ENCODE results near the gene FRMD8.
A peak's percentile ranks its signal among the peaks of the same experiment; 100 is the strongest.

FRMD8 gene

DNA sequence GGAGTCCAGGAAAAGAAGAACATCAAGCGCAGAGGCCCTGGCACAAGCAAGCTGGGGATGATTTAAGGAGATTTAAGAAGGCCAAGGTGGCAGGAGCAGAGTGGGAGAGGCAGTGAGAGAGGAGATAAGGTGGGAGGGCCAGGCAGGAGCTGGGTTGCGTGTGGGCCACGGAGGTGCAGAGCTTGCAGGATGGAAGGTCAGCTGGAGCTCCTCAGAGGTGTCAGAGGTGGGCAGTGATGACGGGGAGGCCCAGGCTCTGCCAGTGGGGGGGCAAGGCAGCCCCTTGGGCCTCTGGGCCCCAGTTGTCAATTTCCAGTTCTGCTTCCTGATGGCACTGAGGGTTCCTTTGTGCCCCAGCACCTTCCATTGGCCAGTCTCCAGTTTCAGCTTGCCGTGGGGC, 6.5 kb downstream of the FRMD8 start:
- Mint-ChIP-seq H3K4me3 (no peak overlapping the region), H3K27me3 (no peaks in the 10 kb centered on the region), H3K27ac (peak overlapping the region; percentile 24), H3K4me1 (peaks cover 29% of the 10 kb centered on the region), H3K9me3 (no peaks in the 10 kb centered on the region), H3K36me3 (peaks cover 12% of the 10 kb centered on the region)
- DNase-seq (ENCODE audit: low spot score in 2 of 2) (no peak), ATAC-seq (ENCODE audit: low read depth) (no peak)

- Mint-ChIP-seq H3K4me1 (peaks cover 27% of the 10 kb centered on the region), H3K27me3 (no peaks in the 10 kb centered on the region), H3K36me3 (peaks cover 16% of the 10 kb centered on the region), H3K9me3 (no peaks in the 10 kb centered on the region), H3K27ac (no peak overlapping the region), H3K4me3 (no peak overlapping the region)
- DNase-seq (ENCODE audit: low spot score in 2 of 2) (no peak), ATAC-seq (ENCODE audit: low read depth) (no peak)
Measured at GRCh38 chr11:65393513-65394079, 7.2 kb downstream of the FRMD8 start.

DNA sequence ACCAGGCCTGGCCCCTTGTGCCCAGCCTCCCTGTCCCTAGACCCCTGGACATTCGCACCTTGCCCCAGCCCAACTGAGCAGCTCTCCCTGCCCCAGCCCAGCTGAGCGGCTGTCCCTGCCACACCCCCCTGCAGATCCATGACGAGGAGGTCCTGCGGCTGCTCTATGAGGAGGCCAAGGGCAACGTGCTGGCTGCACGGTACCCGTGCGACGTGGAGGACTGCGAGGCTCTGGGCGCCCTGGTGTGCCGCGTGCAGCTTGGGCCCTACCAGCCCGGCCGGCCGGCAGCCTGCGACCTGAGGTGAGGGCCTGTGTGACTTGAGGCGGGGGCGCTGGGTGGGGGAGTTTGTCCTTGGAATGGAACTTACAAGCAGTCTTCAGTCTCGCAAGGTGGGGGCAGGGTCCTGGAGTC, 7.7 kb downstream of the FRMD8 start:
- H3K27ac Mint-ChIP-seq, result no peak overlapping the region
- H3K27me3 Mint-ChIP-seq, result no peaks in the 10 kb centered on the region
- peaks cover 19% of the 10 kb centered on the region for H3K36me3 Mint-ChIP-seq

GRCh38 chr11:65395961-65396530, 9.6 kb downstream of the FRMD8 start:
- Mint-ChIP-seq H3K9me3 (no peaks in the 10 kb centered on the region), H3K27ac (no peak overlapping the region), H3K36me3 (peaks cover 29% of the 10 kb centered on the region), H3K4me1 (peaks cover 16% of the 10 kb centered on the region), H3K4me3 (no peak overlapping the region), H3K27me3 (no peaks in the 10 kb centered on the region)
- ATAC-seq (ENCODE audit: low read depth) (no peak), DNase-seq (ENCODE audit: low spot score in 2 of 2) (no peak)

More for the DNA sequence above, 7.7 kb downstream of the FRMD8 start:
- H3K4me3 Mint-ChIP-seq, result no peak overlapping the region
- no peaks in the 10 kb centered on the region for H3K9me3 Mint-ChIP-seq
- DNase-seq (ENCODE audit: low spot score in 2 of 2) (no peak), ATAC-seq (ENCODE audit: low read depth) (no peak)
- H3K4me1 Mint-ChIP-seq, result peaks cover 23% of the 10 kb centered on the region

GRCh38 chr11:65396769-65397745, 10.6 kb downstream of the FRMD8 start:
- DNase-seq (ENCODE audit: low spot score in 2 of 2) (no peak), ATAC-seq (ENCODE audit: low read depth) (no peak)
- no peaks in the 10 kb centered on the region for H3K9me3 Mint-ChIP-seq
- H3K36me3 Mint-ChIP-seq, result peaks cover 25% of the 10 kb centered on the region
- H3K4me3 Mint-ChIP-seq, result no peak overlapping the region
- no peak overlapping the region for H3K27ac Mint-ChIP-seq
- H3K4me1 Mint-ChIP-seq, result peaks cover 9% of the 10 kb centered on the region
- no peaks in the 10 kb centered on the region for H3K27me3 Mint-ChIP-seq

DNA sequence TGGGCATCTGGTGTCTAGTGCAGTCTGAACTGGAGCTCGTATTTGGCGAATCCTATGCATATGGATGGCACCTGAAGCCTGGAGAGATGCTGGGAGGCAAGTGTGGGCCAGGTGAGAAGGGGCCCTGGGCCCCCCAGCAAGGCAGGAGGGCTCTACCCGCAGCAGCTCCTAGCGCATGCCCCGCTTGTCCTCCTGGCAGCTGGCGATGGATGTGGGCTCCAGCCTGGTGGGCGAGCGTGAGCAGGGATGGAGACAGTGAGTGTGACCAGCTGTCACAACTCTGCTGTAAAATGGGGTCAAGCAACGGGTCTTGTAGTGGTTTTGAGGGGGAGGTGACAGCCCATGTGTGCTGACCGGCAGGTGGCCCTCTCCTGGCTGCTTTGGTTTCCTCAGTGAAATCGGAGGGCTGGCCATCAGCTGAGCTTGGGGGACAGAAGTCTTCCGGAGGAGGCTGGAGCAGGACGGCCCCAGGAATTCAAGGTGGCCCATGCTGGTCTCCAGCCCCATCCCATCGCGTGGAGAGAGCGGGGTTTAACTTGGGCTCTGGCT, 12.0 kb downstream of the FRMD8 start:
- Mint-ChIP-seq H3K27ac (peak overlapping the region; percentile 45), H3K27me3 (no peaks in the 10 kb centered on the region)

DNA sequence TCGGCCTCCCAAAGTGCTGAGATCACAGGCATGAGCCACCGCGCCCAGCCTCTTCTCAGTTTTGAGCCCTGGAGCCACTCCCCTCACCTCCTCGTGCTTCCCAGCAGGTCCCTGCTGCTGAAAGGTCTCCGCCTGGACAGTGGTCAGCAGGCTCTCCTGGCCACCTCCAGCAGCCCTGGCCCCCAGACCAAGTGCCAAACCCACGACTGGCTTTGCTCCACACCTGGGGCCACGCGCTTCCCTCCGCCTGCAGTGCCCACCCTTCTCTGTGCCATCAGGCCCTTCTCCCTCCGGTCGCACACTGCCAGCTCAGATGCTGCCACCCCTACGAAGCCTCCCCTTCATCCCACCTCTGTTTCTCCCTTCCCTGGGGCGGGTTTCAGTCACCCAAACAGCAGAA, 12.8 kb downstream of the FRMD8 start:
- no peak for DNase-seq (ENCODE audit: low spot score in 2 of 2)
- H3K4me1 Mint-ChIP-seq, result peaks cover 15% of the 10 kb centered on the region
- H3K27me3 Mint-ChIP-seq, result no peaks in the 10 kb centered on the region
- no peak for ATAC-seq (ENCODE audit: low read depth)
- H3K36me3 Mint-ChIP-seq, result peaks cover 27% of the 10 kb centered on the region
- no peak overlapping the region for H3K4me3 Mint-ChIP-seq
- H3K9me3 Mint-ChIP-seq, result no peaks in the 10 kb centered on the region
- peak overlapping the region; percentile 58 for H3K27ac Mint-ChIP-seq

More for the DNA sequence above, 12.0 kb downstream of the FRMD8 start:
- Mint-ChIP-seq H3K4me3 (no peak overlapping the region), H3K36me3 (peaks cover 26% of the 10 kb centered on the region), H3K4me1 (peaks cover 7% of the 10 kb centered on the region), H3K9me3 (no peaks in the 10 kb centered on the region)
- ATAC-seq (ENCODE audit: low read depth), result no peak
- no peak for DNase-seq (ENCODE audit: low spot score in 2 of 2)

GRCh38 chr11:65399845-65400244, 13.4 kb downstream of the FRMD8 start:
- Mint-ChIP-seq H3K4me1 (peaks cover 19% of the 10 kb centered on the region), H3K27ac (peak overlapping the region; percentile 58), H3K36me3 (peaks cover 27% of the 10 kb centered on the region), H3K9me3 (no peaks in the 10 kb centered on the region), H3K27me3 (no peaks in the 10 kb centered on the region), H3K4me3 (no peak overlapping the region)
- ATAC-seq (ENCODE audit: low read depth), result no peak
- DNase-seq (ENCODE audit: low spot score in 2 of 2), result no peak

DNA sequence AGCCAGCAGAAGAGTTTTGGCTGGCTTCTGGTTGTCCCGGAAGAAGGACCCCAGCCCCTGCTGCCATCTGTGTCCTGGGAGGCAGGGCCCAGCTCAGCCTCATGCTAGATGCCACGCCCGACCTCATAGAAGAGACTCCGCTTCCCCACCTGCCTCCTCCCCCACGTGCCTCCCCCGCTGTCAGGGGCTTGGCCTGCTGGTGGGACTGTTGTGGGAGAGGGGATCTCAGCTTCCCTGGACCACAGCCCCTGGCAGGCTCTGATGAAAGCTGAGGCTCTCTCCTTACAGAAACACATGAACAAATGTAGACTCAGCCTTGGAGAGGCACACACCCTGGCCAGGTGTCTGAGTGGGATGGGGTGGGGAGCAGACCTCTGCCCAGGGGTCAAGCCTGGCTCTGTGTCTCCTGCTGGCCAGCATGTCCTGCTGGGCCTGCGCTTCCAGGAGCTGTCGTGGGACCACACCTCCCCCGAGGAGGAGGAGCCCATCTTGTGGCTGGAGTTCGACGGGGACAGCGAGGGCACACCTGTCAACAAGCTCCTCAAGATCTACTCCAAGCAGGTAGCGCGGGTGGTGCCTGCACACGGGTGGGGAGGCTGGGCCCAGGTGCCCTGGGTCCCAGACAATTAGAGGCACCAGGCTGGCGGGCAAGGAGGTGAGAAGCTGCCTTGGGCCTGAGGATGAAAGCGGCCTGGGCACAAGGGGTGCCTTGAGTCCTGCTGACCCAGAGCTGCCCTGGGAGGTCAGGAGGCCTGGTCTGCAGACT, 14.1 kb downstream of the FRMD8 start:
- ATAC-seq (ENCODE audit: low read depth) (no peak), DNase-seq (ENCODE audit: low spot score in 2 of 2) (no peak)
- H3K27me3 Mint-ChIP-seq, result no peaks in the 10 kb centered on the region
- no peaks in the 10 kb centered on the region for H3K9me3 Mint-ChIP-seq
- H3K36me3 Mint-ChIP-seq, result peaks cover 27% of the 10 kb centered on the region
- peak overlapping the region; percentile 68 for H3K27ac Mint-ChIP-seq
- peaks cover 19% of the 10 kb centered on the region for H3K4me1 Mint-ChIP-seq
- H3K4me3 Mint-ChIP-seq, result no peak overlapping the region

DNA sequence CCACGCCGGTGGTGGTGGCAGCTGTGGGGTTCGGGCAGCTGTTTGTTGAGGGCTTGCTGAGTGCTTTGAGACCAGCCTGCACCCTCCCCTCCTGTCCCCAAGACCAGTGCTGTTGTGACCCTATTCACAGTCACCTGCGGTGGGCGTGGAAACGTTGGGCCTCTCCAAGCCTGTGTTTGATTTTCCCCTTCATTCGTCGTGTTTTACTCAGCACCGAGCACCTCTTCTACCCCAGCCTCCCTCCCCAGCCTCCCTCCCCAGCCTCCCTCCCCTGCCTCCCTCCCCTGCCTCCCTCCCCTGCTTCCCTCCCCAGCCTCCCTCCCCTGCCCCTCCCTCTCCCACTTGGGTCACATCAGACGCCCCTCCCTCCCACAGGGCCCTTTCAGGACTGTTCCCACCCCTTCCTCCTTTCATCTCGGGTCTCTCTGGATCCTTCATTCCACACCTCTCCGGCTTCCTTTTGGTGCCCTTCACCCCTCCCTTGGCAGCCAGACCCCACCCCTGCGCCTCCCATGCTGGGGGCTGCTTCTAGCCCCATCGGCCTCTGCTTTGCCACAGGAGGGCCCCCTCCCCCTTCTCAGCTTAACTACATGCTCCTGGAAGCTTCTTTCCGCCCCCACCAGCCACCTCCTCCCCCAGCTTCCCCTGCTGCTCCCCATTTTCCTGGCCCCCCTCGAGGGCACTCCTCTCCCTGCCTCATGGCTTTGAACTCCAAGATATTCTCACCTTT, 14.8 kb downstream of the FRMD8 start:
- H3K27me3 Mint-ChIP-seq, result no peaks in the 10 kb centered on the region
- DNase-seq (ENCODE audit: low spot score in 2 of 2), result no peak
- peaks cover 26% of the 10 kb centered on the region for H3K36me3 Mint-ChIP-seq
- no peaks in the 10 kb centered on the region for H3K9me3 Mint-ChIP-seq
- no peak overlapping the region for H3K4me3 Mint-ChIP-seq
- ATAC-seq (ENCODE audit: low read depth), result no peak
- peak overlapping the region; percentile 68 for H3K27ac Mint-ChIP-seq
- H3K4me1 Mint-ChIP-seq, result peaks cover 19% of the 10 kb centered on the region

- Mint-ChIP-seq H3K4me3 (no peak overlapping the region), H3K27ac (peak overlapping the region; percentile 68), H3K27me3 (no peaks in the 10 kb centered on the region), H3K36me3 (peaks cover 26% of the 10 kb centered on the region), H3K9me3 (no peaks in the 10 kb centered on the region), H3K4me1 (peaks cover 19% of the 10 kb centered on the region)
- DNase-seq (ENCODE audit: low spot score in 2 of 2) (no peak), ATAC-seq (ENCODE audit: low read depth) (no peak)
Measured at GRCh38 chr11:65401803-65402248, 15.4 kb downstream of the FRMD8 start.

DNA sequence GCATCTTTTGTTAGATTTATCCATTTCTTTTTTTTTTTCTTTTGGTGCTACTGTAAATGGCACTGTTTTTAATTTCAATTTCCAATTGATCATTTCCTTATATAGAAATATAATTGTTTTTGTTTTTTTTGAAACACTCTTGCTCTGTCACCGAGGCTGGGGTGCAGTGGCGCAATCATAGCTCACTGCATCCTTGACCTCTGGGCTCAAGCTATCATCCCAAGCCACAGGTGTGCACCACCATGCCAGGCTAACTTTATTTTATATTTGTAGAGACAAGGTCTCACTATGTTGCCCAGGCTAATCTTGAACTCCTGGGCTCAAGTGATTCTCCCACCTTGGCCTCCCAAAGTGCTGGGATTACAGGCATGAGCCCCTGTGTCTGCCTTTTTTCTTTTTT, 16.4 kb downstream of the FRMD8 start:
- Mint-ChIP-seq H3K4me1 (peaks cover 16% of the 10 kb centered on the region), H3K27ac (peak overlapping the region; percentile 97), H3K36me3 (peaks cover 19% of the 10 kb centered on the region), H3K9me3 (no peaks in the 10 kb centered on the region), H3K27me3 (no peaks in the 10 kb centered on the region), H3K4me3 (no peak overlapping the region)
- DNase-seq (ENCODE audit: low spot score in 2 of 2), result no peak
- ATAC-seq (ENCODE audit: low read depth), result no peak

DNA sequence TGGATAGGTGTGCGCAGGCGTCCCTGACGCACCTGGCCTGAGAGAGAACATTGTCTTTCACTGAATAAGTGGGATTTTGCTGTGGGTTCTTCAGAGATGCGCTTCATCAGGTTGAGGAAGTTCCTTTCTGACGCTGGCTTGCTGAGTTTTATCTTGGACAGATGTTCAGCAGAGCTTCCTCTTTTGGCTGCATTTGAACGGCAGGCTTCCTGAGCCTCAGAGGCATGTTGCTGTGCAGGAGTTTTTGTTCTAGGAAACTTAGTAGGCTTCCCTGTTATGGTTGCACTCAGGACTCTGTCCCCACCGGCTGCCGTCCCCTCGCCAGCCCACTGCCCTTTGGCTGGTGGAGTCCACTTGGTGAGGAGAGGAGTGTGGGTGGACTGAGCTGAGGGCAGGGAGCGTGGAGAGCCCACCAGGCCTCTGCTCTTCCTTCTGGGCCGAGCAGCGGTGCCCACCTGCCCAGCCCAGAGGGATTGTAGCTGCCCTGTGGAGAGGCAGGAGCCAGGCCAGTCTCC, 17.2 kb downstream of the FRMD8 start:
- no peaks in the 10 kb centered on the region for H3K9me3 Mint-ChIP-seq
- H3K4me1 Mint-ChIP-seq, result peaks cover 15% of the 10 kb centered on the region
- peaks cover 15% of the 10 kb centered on the region for H3K36me3 Mint-ChIP-seq
- ATAC-seq (ENCODE audit: low read depth) (peak; percentile 78), DNase-seq (ENCODE audit: low spot score in 2 of 2) (peak in 1 of 2 donors; percentile 68)
- peak overlapping the region; percentile 97 for H3K27ac Mint-ChIP-seq
- H3K27me3 Mint-ChIP-seq, result no peaks in the 10 kb centered on the region
- H3K4me3 Mint-ChIP-seq, result peak overlapping the region; percentile 72

All from memory B cell (primary cell).